ENCODE measurements around the gene MLPH. TPM values are rescaled to one million over a fixed set of nuclear protein-coding genes. Genes with fewer than 3 reads are reported as not detected.
A peak's percentile ranks its signal among the peaks of the same experiment; 100 is the strongest.

Gene MLPH
- 84.8 and 93.6 TPM in 2 replicates for polyA plus RNA-seq (2012; rRNA removed)
- 37.4 and 44.7 TPM in 2 replicates for polyA plus RNA-seq (2012; cell fraction: cytosol; rRNA removed)
- polyA plus RNA-seq (2012; cell fraction: nucleus; rRNA removed) = 348 and 369 TPM in 2 replicates

- Histone ChIP-seq H3K4me1 (ENCODE audit: control insufficient read depth in 1 of 2, insufficient read depth in 2 of 2, low read depth in 1 of 2, low read length in 1 of 2) (peaks cover 20 to 28% of the 10 kb centered on the region in 2 experiments; a peak in 3 of 4 replicates), H3K79me2 (ENCODE audit: insufficient read depth) (peaks cover 79% of the 10 kb centered on the region), H3K4me2 (peak within 1 kb of the TSS; percentile 95), H3K27me3 (ENCODE audit: insufficient read depth) (no peaks in the 10 kb centered on the region), H3K36me3 (replicated peaks in 1 of 2; ENCODE audit: control insufficient read depth in 1 of 2, insufficient read depth in 2 of 2, low read length in 1 of 2) (peaks cover 0 to 34% of the 10 kb centered on the region in 2 experiments), H3F3A (replicated peaks; ENCODE audit: insufficient read depth) (peaks cover 7% of the 10 kb centered on the region), H3K9me2 (no peaks in the 10 kb centered on the region), H4K20me1 (ENCODE audit: insufficient read depth) (no peaks in the 10 kb centered on the region), H2AFZ (ENCODE audit: low read depth) (peak within 1 kb of the TSS; percentile 10; the same call in 1 of the 2 replicates), H3K9ac (peak within 1 kb of the TSS; percentile 98), H3K27ac (ENCODE audit: low read depth in 2 of 2, low read length in 1 of 2) (peak within 1 kb of the TSS in 1 of 2 experiments; percentile 87; a peak in 2 of 4 replicates), H3K4me3 (ENCODE audit: low read depth in 2 of 2, low read length in 1 of 2) (peak within 1 kb of the TSS; percentile 62 to 84), H3K9me3 (peaks cover 3% of the 10 kb centered on the region; the same call in 1 of the 2 replicates)
- ChIA-PET CTCF (interaction anchor here (1.2 to 2.8 kb wide), 3 partner anchors 11 to 26 kb away, joined by 8 to 20 read pairs (median 11); no protein-coding TSS in a partner anchor), POLR2A (no interaction called here)
- DNase-seq = peak; percentile 81
- 8% methylated on average over 17 of the region's 63 CpGs for WGBS (ENCODE audit: low lambda C conversion rate)
- peak; percentile 86 for TF ChIP-seq USF1 (IDR thresholded peaks at IDR 0.05; ENCODE audit: borderline replicate concordance, low read depth)
- no peak for TF ChIP-seq FOXM1 (IDR thresholded peaks at IDR 0.05; ENCODE audit: low read depth)
- peak; percentile 20; the same call in 1 of the 2 replicates for TF ChIP-seq NFIC (IDR thresholded peaks at IDR 0.05; ENCODE audit: borderline replicate concordance)
- no peak for TF ChIP-seq EZH2phosphoT487 (IDR thresholded peaks at IDR 0.05; ENCODE audit: borderline replicate concordance, low read depth)
- TF ChIP-seq MEF2A (IDR thresholded peaks at IDR 0.05; ENCODE audit: borderline replicate concordance, low read depth) = no peak
- TF ChIP-seq GATA2 (CRISPR knock-in tag; IDR thresholded peaks at IDR 0.05) = no peak
- no peak for TF ChIP-seq NRF1 (IDR thresholded peaks at IDR 0.05; ENCODE audit: low read depth, low read length)
- no peak for TF ChIP-seq RCOR1 (IDR thresholded peaks at IDR 0.05; ENCODE audit: low read length)
- no peak for TF ChIP-seq GABPA (IDR thresholded peaks at IDR 0.05; ENCODE audit: low read depth)
- no peak for TF ChIP-seq ZBTB33 (IDR thresholded peaks at IDR 0.05; ENCODE audit: borderline replicate concordance, low read depth)
- no peak for TF ChIP-seq IRF3 (IDR thresholded peaks at IDR 0.05; ENCODE audit: low read depth, low read length)
- TF ChIP-seq MXI1 (IDR thresholded peaks at IDR 0.05; ENCODE audit: low read depth, low read length) = 0 out of 2 replicates have a peak, but pooled peaks have one; percentile 27
- TF ChIP-seq JUND (IDR thresholded peaks at IDR 0.05) = no peak
- TF ChIP-seq FOSL2 (IDR thresholded peaks at IDR 0.05; ENCODE audit: borderline replicate concordance, low read depth) = no peak
- no peak for TF ChIP-seq RAD21 (IDR thresholded peaks at IDR 0.05; ENCODE audit: low read length)
- no peak for TF ChIP-seq RFX5 (IDR thresholded peaks at IDR 0.05; ENCODE audit: low read length)
- no peak for TF ChIP-seq PBX3 (IDR thresholded peaks at IDR 0.05)
- TF ChIP-seq REST (IDR thresholded peaks at IDR 0.05; ENCODE audit: low read depth, low read length) = no peak
- TF ChIP-seq CTCF (IDR thresholded peaks at IDR 0.05) = no peak
- peak; percentile 88 for TF ChIP-seq MAX (IDR thresholded peaks at IDR 0.05; ENCODE audit: low read depth)
- TF ChIP-seq SMC3 (IDR thresholded peaks at IDR 0.05; ENCODE audit: low read depth, low read length) = no peak
Measured at GRCh38 chr2:237486819-237487448, at the start of gene MLPH. Gene MLPH (plus strand): TSS chr2:237487251. CDS start chr2:237493427, 6,176 bp downstream.
